Measurements from ENCODE around the gene KLF13.

The KLF13 gene

GRCh38 chr15:31358163-31358562 is 31.5 kb downstream of the KLF13 start:
- no peaks in the 10 kb centered on the region for H3K9me3 ChIP-seq (ENCODE audit: control insufficient read depth, insufficient read depth, low read length)
- H3K4me1 ChIP-seq (ENCODE audit: control insufficient read depth, insufficient read depth, low read length) = peaks cover 18% of the 10 kb centered on the region
- H3K27me3 ChIP-seq (ENCODE audit: control insufficient read depth, insufficient read depth, low read length) = no peaks in the 10 kb centered on the region
- H3K4me3 ChIP-seq (ENCODE audit: low read depth, low read length) = no peak overlapping the region
- no peak overlapping the region for H3K9ac ChIP-seq (ENCODE audit: low read depth, low read length)
- H3K36me3 ChIP-seq (ENCODE audit: control insufficient read depth, insufficient read depth, low read length) = peaks cover 3% of the 10 kb centered on the region

GRCh38 chr15:31358957-31359701 is 32.5 kb downstream of the KLF13 start:
- no peaks in the 10 kb centered on the region for H3K9me3 ChIP-seq (ENCODE audit: control insufficient read depth, insufficient read depth, low read length)
- H3K9ac ChIP-seq (ENCODE audit: low read depth, low read length) = no peak overlapping the region
- H3K36me3 ChIP-seq (ENCODE audit: control insufficient read depth, insufficient read depth, low read length) = peaks cover 3% of the 10 kb centered on the region
- H3K27me3 ChIP-seq (ENCODE audit: control insufficient read depth, insufficient read depth, low read length) = no peaks in the 10 kb centered on the region
- no peak overlapping the region for H3K4me3 ChIP-seq (ENCODE audit: low read depth, low read length)
- peaks cover 18% of the 10 kb centered on the region for H3K4me1 ChIP-seq (ENCODE audit: control insufficient read depth, insufficient read depth, low read length)

- Histone ChIP-seq H3K36me3 (ENCODE audit: control insufficient read depth, insufficient read depth, low read length) (peaks cover 3% of the 10 kb centered on the region), H3K4me3 (ENCODE audit: low read depth, low read length) (no peak overlapping the region), H3K9ac (ENCODE audit: low read depth, low read length) (no peak overlapping the region), H3K4me1 (ENCODE audit: control insufficient read depth, insufficient read depth, low read length) (peaks cover 22% of the 10 kb centered on the region), H3K9me3 (ENCODE audit: control insufficient read depth, insufficient read depth, low read length) (no peaks in the 10 kb centered on the region), H3K27me3 (ENCODE audit: control insufficient read depth, insufficient read depth, low read length) (no peaks in the 10 kb centered on the region)
Measured at GRCh38 chr15:31359702-31360111, 33.1 kb downstream of the KLF13 start.

- no peaks in the 10 kb centered on the region for H3K27me3 ChIP-seq (ENCODE audit: control insufficient read depth, insufficient read depth, low read length)
- H3K4me3 ChIP-seq (ENCODE audit: low read depth, low read length) = no peak overlapping the region
- no peaks in the 10 kb centered on the region for H3K36me3 ChIP-seq (ENCODE audit: control insufficient read depth, insufficient read depth, low read length)
- no peaks in the 10 kb centered on the region for H3K9me3 ChIP-seq (ENCODE audit: control insufficient read depth, insufficient read depth, low read length)
- H3K4me1 ChIP-seq (ENCODE audit: control insufficient read depth, insufficient read depth, low read length) = peaks cover 26% of the 10 kb centered on the region
- H3K9ac ChIP-seq (ENCODE audit: low read depth, low read length) = no peak overlapping the region
Measured at GRCh38 chr15:31360158-31360561, 33.5 kb downstream of the KLF13 start.

- no peak overlapping the region for H3K9ac ChIP-seq (ENCODE audit: low read depth, low read length)
- peaks cover 27% of the 10 kb centered on the region for H3K4me1 ChIP-seq (ENCODE audit: control insufficient read depth, insufficient read depth, low read length)
- no peaks in the 10 kb centered on the region for H3K36me3 ChIP-seq (ENCODE audit: control insufficient read depth, insufficient read depth, low read length)
- H3K4me3 ChIP-seq (ENCODE audit: low read depth, low read length) = no peak overlapping the region
- H3K9me3 ChIP-seq (ENCODE audit: control insufficient read depth, insufficient read depth, low read length) = no peaks in the 10 kb centered on the region
- no peaks in the 10 kb centered on the region for H3K27me3 ChIP-seq (ENCODE audit: control insufficient read depth, insufficient read depth, low read length)
Measured at GRCh38 chr15:31360843-31361763, 34.5 kb downstream of the KLF13 start.

GRCh38 chr15:31361764-31362515 is 35.3 kb downstream of the KLF13 start:
- H3K27me3 ChIP-seq (ENCODE audit: control insufficient read depth, insufficient read depth, low read length) = no peaks in the 10 kb centered on the region
- H3K9ac ChIP-seq (ENCODE audit: low read depth, low read length) = no peak overlapping the region
- H3K9me3 ChIP-seq (ENCODE audit: control insufficient read depth, insufficient read depth, low read length) = no peaks in the 10 kb centered on the region
- H3K4me3 ChIP-seq (ENCODE audit: low read depth, low read length) = no peak overlapping the region
- no peaks in the 10 kb centered on the region for H3K36me3 ChIP-seq (ENCODE audit: control insufficient read depth, insufficient read depth, low read length)
- peaks cover 33% of the 10 kb centered on the region for H3K4me1 ChIP-seq (ENCODE audit: control insufficient read depth, insufficient read depth, low read length)

- H3K4me1 ChIP-seq (ENCODE audit: control insufficient read depth, insufficient read depth, low read length) = peaks cover 37% of the 10 kb centered on the region
- H3K9ac ChIP-seq (ENCODE audit: low read depth, low read length) = no peak overlapping the region
- H3K9me3 ChIP-seq (ENCODE audit: control insufficient read depth, insufficient read depth, low read length) = no peaks in the 10 kb centered on the region
- no peak overlapping the region for H3K4me3 ChIP-seq (ENCODE audit: low read depth, low read length)
- no peaks in the 10 kb centered on the region for H3K27me3 ChIP-seq (ENCODE audit: control insufficient read depth, insufficient read depth, low read length)
- no peaks in the 10 kb centered on the region for H3K36me3 ChIP-seq (ENCODE audit: control insufficient read depth, insufficient read depth, low read length)
Measured at GRCh38 chr15:31362886-31363285, 36.3 kb downstream of the KLF13 start.

- Histone ChIP-seq H3K36me3 (ENCODE audit: control insufficient read depth, insufficient read depth, low read length) (no peaks in the 10 kb centered on the region), H3K4me3 (ENCODE audit: low read depth, low read length) (peak overlapping the region; percentile 8), H3K9me3 (ENCODE audit: control insufficient read depth, insufficient read depth, low read length) (no peaks in the 10 kb centered on the region), H3K4me1 (ENCODE audit: control insufficient read depth, insufficient read depth, low read length) (peaks cover 37% of the 10 kb centered on the region), H3K9ac (ENCODE audit: low read depth, low read length) (peak overlapping the region; percentile 24), H3K27me3 (ENCODE audit: control insufficient read depth, insufficient read depth, low read length) (no peaks in the 10 kb centered on the region)
Measured at GRCh38 chr15:31364301-31365031, 37.8 kb downstream of the KLF13 start.

- no peaks in the 10 kb centered on the region for H3K27me3 ChIP-seq (ENCODE audit: control insufficient read depth, insufficient read depth, low read length)
- H3K9ac ChIP-seq (ENCODE audit: low read depth, low read length) = peak overlapping the region; percentile 24
- no peaks in the 10 kb centered on the region for H3K36me3 ChIP-seq (ENCODE audit: control insufficient read depth, insufficient read depth, low read length)
- no peaks in the 10 kb centered on the region for H3K9me3 ChIP-seq (ENCODE audit: control insufficient read depth, insufficient read depth, low read length)
- H3K4me3 ChIP-seq (ENCODE audit: low read depth, low read length) = peak overlapping the region; percentile 8
- H3K4me1 ChIP-seq (ENCODE audit: control insufficient read depth, insufficient read depth, low read length) = peaks cover 37% of the 10 kb centered on the region
Measured at GRCh38 chr15:31365032-31365654, 38.5 kb downstream of the KLF13 start.

- Histone ChIP-seq H3K4me3 (ENCODE audit: low read depth, low read length) (peak overlapping the region; percentile 26), H3K9ac (ENCODE audit: low read depth, low read length) (no peak overlapping the region), H3K4me1 (ENCODE audit: control insufficient read depth, insufficient read depth, low read length) (peaks cover 37% of the 10 kb centered on the region), H3K36me3 (ENCODE audit: control insufficient read depth, insufficient read depth, low read length) (no peaks in the 10 kb centered on the region), H3K9me3 (ENCODE audit: control insufficient read depth, insufficient read depth, low read length) (no peaks in the 10 kb centered on the region), H3K27me3 (ENCODE audit: control insufficient read depth, insufficient read depth, low read length) (no peaks in the 10 kb centered on the region)
Measured at GRCh38 chr15:31365655-31366127, 39.1 kb downstream of the KLF13 start.
